Transverse colon (tissue), 3 donors: ENCODE data around the gene CTNNBL1.

ENCODE experiments used
- EP300 ChIP-seq: sonication (generic); formaldehyde crosslinking; IDR thresholded peaks from one replicate; pipeline ENCODE4 v1.6.1; 2017; ENCODE audit warnings: antibody characterized with exemption, low read depth
- POLR2A ChIP-seq: fragments of 450-650 bp; IDR thresholded peaks from one replicate; pipeline ENCODE4 v1.6.1; 2016; ENCODE audit warnings: antibody characterized with exemption, mild to moderate bottlenecking, moderate library complexity
- TF ChIP-seq, protein P1 (sequence below), 5 experiments: fragments of 200-600 bp in 3 of 5; fragments of 450-650 bp in 2 of 5; sonication (generic) in 3 of 5; IDR thresholded peaks; 1 replicate in 2 of 5; 2 replicates in 3 of 5; pipeline ENCODE4 v1.5.1; 2016 to 2017; ENCODE audit warnings: antibody characterized with exemption in 5 of 5, inconsistent platforms in 3 of 5, mild to moderate bottlenecking in 2 of 5, moderate library complexity in 1 of 5

DNA sequence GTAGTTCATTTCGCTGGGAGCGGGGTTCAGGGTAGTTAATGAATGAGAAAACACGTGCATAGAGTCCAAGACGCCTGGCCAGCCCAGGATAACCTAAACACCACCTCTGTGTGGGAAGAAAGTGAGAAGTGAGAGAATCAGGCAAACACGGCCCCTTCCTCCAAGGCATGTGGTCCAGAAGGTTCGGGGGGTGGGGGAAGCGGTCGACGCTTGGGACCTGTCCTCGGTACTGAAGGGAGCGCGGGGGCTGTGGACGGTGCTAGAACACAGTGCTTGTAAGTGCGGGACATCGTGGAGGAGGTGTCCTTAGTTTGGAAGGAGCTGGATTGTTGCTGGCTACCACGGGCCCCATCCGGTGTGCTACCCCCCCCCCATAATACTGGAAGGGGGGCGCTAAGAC is 207.4 kb downstream of the CTNNBL1 start:
- TF ChIP-seq POLR2A = no peak
- TF ChIP-seq, protein P1, sequence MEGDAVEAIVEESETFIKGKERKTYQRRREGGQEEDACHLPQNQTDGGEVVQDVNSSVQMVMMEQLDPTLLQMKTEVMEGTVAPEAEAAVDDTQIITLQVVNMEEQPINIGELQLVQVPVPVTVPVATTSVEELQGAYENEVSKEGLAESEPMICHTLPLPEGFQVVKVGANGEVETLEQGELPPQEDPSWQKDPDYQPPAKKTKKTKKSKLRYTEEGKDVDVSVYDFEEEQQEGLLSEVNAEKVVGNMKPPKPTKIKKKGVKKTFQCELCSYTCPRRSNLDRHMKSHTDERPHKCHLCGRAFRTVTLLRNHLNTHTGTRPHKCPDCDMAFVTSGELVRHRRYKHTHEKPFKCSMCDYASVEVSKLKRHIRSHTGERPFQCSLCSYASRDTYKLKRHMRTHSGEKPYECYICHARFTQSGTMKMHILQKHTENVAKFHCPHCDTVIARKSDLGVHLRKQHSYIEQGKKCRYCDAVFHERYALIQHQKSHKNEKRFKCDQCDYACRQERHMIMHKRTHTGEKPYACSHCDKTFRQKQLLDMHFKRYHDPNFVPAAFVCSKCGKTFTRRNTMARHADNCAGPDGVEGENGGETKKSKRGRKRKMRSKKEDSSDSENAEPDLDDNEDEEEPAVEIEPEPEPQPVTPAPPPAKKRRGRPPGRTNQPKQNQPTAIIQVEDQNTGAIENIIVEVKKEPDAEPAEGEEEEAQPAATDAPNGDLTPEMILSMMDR (IDR thresholded peaks at IDR 0.05) = no peak
- no peak for TF ChIP-seq EP300
